ENCODE measurements around the gene PTPRN2. TPM values are rescaled to one million over a fixed set of nuclear protein-coding genes. Genes with fewer than 3 reads are reported as not detected.

PTPRN2 gene
- total and polyA plus RNA-seq, 8 donors = 12.2 to 49.2 (median 31.8) TPM

- Histone ChIP-seq H3K4me1 (no peaks in the 10 kb centered on the region), H3K36me3 (no peaks in the 10 kb centered on the region), H3K27me3 (no peaks in the 10 kb centered on the region), H3K27ac (no peak overlapping the region), H3K9me3 (no peaks in the 10 kb centered on the region), H3K4me3 (no peak overlapping the region)
- 86 to 92% methylated on average over 11 of the region's 11 CpGs for WGBS, 2 donors
- no peak for ATAC-seq
- no peak for TF ChIP-seq CTCF (IDR thresholded peaks at IDR 0.05)
- intact Hi-C loops (cut with DNase I) = no loop called here
- FAIRE-seq = no peak
- peak in 1 of 6 donors; percentile 8 for DNase-seq
Observed at GRCh38 chr7:158032561-158033115, 555.0 kb downstream of the PTPRN2 start.

DNA sequence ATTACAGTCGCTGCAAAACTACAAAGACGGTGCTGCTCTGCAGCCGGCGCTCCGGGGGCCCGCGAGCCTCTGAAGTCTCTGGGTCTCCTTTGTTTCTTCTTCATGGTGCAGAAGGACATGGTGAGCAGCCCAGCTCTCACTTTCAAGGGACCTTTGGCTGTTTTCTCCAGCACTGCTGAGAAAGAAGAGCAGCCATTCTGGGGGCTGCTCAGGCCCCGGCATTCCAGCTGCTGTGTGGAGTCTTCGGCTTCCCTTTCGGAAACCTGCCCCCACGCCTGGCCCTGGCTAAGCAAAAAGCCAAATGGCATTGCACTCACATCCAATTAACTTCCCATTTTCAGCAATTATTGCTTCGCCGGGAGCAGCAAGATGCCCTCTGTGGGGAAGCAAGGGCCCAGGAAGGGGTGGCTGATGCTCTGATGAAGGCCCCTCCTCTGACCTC lies 555.7 kb downstream of the PTPRN2 start:
- no peak for FAIRE-seq
- Histone ChIP-seq H3K9me3 (no peaks in the 10 kb centered on the region), H3K27me3 (no peaks in the 10 kb centered on the region), H3K27ac (no peak overlapping the region), H3K36me3 (no peaks in the 10 kb centered on the region), H3K4me1 (no peaks in the 10 kb centered on the region), H3K4me3 (no peak overlapping the region)
- intact Hi-C loops (cut with DNase I) = no loop called here
- WGBS, 2 donors = 77 to 82% methylated on average over 13 of the region's 13 CpGs
- peak in 2 of 6 donors; percentile 20 to 21 for DNase-seq
- TF ChIP-seq CTCF (IDR thresholded peaks at IDR 0.05) = no peak
- ATAC-seq = no peak

DNA sequence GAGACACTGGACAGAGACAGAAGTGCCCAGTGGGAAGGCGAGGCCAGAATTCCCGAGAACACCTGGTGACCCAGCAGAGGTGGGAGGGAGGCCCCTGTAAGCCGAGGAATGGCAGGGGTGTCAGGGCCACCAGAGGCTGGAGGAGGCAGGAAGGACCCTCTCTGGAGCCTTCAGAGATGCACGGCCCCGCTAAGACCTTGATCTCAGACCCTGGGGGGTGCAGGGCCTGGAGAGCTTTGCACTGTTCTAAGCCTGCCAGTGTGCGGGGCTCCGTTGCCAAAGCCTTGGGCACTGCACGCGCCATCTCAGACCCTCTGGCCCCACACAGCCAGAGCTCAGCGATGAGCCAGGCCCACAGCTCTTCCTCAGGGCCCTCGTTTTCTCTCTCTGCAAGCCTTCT lies 557.1 kb downstream of the PTPRN2 start:
- TF ChIP-seq CTCF (IDR thresholded peaks at IDR 0.05) = no peak
- no peaks in the 10 kb centered on the region for H3K4me1 ChIP-seq
- ATAC-seq (no peak), FAIRE-seq (no peak), DNase-seq (peak in 1 of 6 donors; percentile 51)
- intact Hi-C loops (cut with DNase I) = no loop called here
- no peaks in the 10 kb centered on the region for H3K27me3 ChIP-seq
- H3K9me3 ChIP-seq = no peaks in the 10 kb centered on the region
- H3K27ac ChIP-seq = no peak overlapping the region
- H3K36me3 ChIP-seq = no peaks in the 10 kb centered on the region
- WGBS, 2 donors = 88 to 91% methylated on average over 11 of the region's 11 CpGs
- H3K4me3 ChIP-seq = no peak overlapping the region

DNA sequence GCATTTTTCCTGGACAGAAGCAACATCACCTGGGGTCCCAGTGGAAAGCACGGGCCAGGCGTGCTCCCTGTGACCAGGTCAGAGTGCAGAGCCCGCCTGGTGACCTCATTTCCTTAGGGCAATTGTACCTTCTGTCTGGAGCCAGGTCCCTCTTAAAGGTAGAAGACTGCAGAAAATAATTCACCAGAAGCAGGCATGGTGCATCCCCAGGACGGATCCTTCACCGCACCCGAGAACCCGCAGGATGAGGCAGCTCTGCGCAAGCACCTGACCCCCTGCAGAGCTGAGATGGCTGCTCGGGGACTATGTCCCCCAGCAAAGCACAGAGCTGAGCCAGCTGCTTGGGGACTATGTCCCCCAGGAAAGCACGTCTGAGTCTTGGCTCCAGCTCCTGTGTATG lies 557.6 kb downstream of the PTPRN2 start:
- H3K4me3 ChIP-seq = no peak overlapping the region
- ATAC-seq (peak in 1 of 4 donors; percentile 14), FAIRE-seq (no peak), DNase-seq (peak in 1 of 6 donors; percentile 27)
- no peak overlapping the region for H3K27ac ChIP-seq
- no peaks in the 10 kb centered on the region for H3K27me3 ChIP-seq
- H3K36me3 ChIP-seq = no peaks in the 10 kb centered on the region
- 90 to 92% methylated on average over 10 of the region's 10 CpGs for WGBS, 2 donors
- intact Hi-C loops (cut with DNase I) = no loop called here
- H3K4me1 ChIP-seq = no peaks in the 10 kb centered on the region
- TF ChIP-seq CTCF (IDR thresholded peaks at IDR 0.05) = no peak
- no peaks in the 10 kb centered on the region for H3K9me3 ChIP-seq

- no peaks in the 10 kb centered on the region for H3K9me3 ChIP-seq
- FAIRE-seq = no peak
- DNase-seq = peak in 1 of 6 donors; percentile 13
Observed at GRCh38 chr7:158029509-158029908, 558.1 kb downstream of the PTPRN2 start.

More at GRCh38 chr7:158029509-158029908, 558.1 kb downstream of the PTPRN2 start:
- no peaks in the 10 kb centered on the region for H3K27me3 ChIP-seq
- intact Hi-C loops (cut with DNase I) = no loop called here
- TF ChIP-seq CTCF (IDR thresholded peaks at IDR 0.05) = no peak
- no peak overlapping the region for H3K4me3 ChIP-seq
- peak in 2 of 4 donors; percentile 51 for ATAC-seq
- 69 to 82% methylated on average over 5 of the region's 5 CpGs for WGBS, 2 donors
- no peak overlapping the region for H3K27ac ChIP-seq
- H3K36me3 ChIP-seq = no peaks in the 10 kb centered on the region
- H3K4me1 ChIP-seq = no peaks in the 10 kb centered on the region
